Suprapubic skin (tissue), 3 donors: ENCODE results near the gene RHAG.

Source experiments
- POLR2A ChIP-seq, 2 donors: fragments of 450-650 bp; IDR thresholded peaks; one replicate each; pipeline ENCODE4 v1.6.1; 2017; ENCODE audit warnings: antibody characterized with exemption in 2 of 2, mild to moderate bottlenecking in 2 of 2, moderate library complexity in 2 of 2
- TF ChIP-seq, protein P1 (sequence below), 2 donors: fragments of 200-600 bp in 1 of 2; fragments of 450-650 bp in 1 of 2; sonication (generic) in 1 of 2; IDR thresholded peaks; one replicate each; pipeline ENCODE4 v1.5.1; 2016 to 2019; ENCODE audit warnings: antibody characterized with exemption in 2 of 2, mild to moderate bottlenecking in 1 of 2, moderate library complexity in 1 of 2

- TF ChIP-seq, protein P1, sequence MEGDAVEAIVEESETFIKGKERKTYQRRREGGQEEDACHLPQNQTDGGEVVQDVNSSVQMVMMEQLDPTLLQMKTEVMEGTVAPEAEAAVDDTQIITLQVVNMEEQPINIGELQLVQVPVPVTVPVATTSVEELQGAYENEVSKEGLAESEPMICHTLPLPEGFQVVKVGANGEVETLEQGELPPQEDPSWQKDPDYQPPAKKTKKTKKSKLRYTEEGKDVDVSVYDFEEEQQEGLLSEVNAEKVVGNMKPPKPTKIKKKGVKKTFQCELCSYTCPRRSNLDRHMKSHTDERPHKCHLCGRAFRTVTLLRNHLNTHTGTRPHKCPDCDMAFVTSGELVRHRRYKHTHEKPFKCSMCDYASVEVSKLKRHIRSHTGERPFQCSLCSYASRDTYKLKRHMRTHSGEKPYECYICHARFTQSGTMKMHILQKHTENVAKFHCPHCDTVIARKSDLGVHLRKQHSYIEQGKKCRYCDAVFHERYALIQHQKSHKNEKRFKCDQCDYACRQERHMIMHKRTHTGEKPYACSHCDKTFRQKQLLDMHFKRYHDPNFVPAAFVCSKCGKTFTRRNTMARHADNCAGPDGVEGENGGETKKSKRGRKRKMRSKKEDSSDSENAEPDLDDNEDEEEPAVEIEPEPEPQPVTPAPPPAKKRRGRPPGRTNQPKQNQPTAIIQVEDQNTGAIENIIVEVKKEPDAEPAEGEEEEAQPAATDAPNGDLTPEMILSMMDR (IDR thresholded peaks at IDR 0.05): no peak
- TF ChIP-seq POLR2A (IDR thresholded peaks at IDR 0.05): no peak
Observed at GRCh38 chr6:49666480-49666879, 29.8 kb upstream of the RHAG start.
